KMS-11 (cell line): ENCODE results near the gene HHAT.

Experiments used
- H2AFZ ChIP-seq: fragments of 200-600 bp; sonication (generic); 2 replicates; pipeline ENCODE4 v1.6.1; 2016; ENCODE audit warnings: antibody characterized with exemption, mixed run types, low read depth
- H3K27ac ChIP-seq: fragments of 200-600 bp; sonication (generic); 2 replicates; pipeline ENCODE4 v1.6.1; 2016; ENCODE audit warnings: mild to moderate bottlenecking, mixed run types
- H3K27me3 ChIP-seq: fragments of 200-600 bp; sonication (generic); 2 replicates; pipeline ENCODE4 v1.6.1; 2017; ENCODE audit warnings: mild to moderate bottlenecking, low read depth, mixed run types, moderate library complexity; ENCODE audit not compliant: insufficient read depth
- H3K36me3 ChIP-seq: fragments of 200-600 bp; sonication (generic); 2 replicates; pipeline ENCODE4 v1.6.1; 2017; ENCODE audit warnings: mild to moderate bottlenecking, mixed run types; ENCODE audit not compliant: insufficient read depth
- H3K4me1 ChIP-seq: fragments of 200-600 bp; sonication (generic); 2 replicates; pipeline ENCODE4 v1.6.1; 2016; ENCODE audit warnings: mild to moderate bottlenecking, low read depth, mixed run types; ENCODE audit not compliant: poor library complexity, severe bottlenecking
- H3K4me2 ChIP-seq: fragments of 200-600 bp; sonication (generic); 2 replicates; pipeline ENCODE4 v1.7.0; 2016; ENCODE audit warnings: mild to moderate bottlenecking, mixed run types
- H3K4me3 ChIP-seq: fragments of 200-600 bp; sonication (generic); IDR thresholded peaks from 2 replicates; pipeline ENCODE4 v1.6.1; 2017; ENCODE audit warnings: low read depth, low read length, mixed read lengths; ENCODE audit not compliant: insufficient read depth
- H3K79me2 ChIP-seq: fragments of 200-600 bp; sonication (generic); 2 replicates; pipeline ENCODE4 v1.6.1; 2016; ENCODE audit warnings: low read depth, mixed run types; ENCODE audit not compliant: insufficient read depth
- H3K9ac ChIP-seq: fragments of 200-600 bp; sonication (generic); 2 replicates; pipeline ENCODE4 v1.6.1; 2016; ENCODE audit warnings: mild to moderate bottlenecking, mixed run types
- H4K20me1 ChIP-seq: fragments of 200-600 bp; sonication (generic); 2 replicates; pipeline ENCODE4 v1.6.1; 2016; ENCODE audit warnings: mild to moderate bottlenecking, mixed run types; ENCODE audit not compliant: insufficient read depth
- TF ChIP-seq, protein P1 (sequence below): fragments of 200-600 bp; sonication (generic); conservative IDR thresholded peaks from 2 replicates; pipeline ENCODE4 v1.6.1; 2017; ENCODE audit warnings: low read depth, mild to moderate bottlenecking, antibody characterized with exemption, low read length, moderate library complexity, mixed read lengths

Gene HHAT

DNA sequence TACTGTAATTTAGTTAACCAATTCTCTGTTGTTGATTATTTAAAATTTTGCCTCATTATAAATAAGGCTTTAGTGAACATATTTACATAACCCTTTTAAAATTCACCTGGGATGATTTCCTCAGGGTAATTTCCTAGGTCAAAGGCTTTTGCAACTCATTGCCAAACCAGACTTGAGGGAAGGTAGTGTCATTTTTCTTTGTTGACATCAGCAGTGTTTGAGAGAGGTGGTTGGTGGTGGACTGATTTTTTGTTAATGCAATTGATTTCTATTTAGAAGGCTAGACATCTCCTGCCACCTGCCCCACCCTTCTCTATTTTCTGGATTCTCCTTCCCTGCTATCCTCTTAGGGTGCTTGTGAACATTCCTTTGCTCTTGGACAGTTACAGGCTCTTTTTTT, 116.8 kb downstream of the HHAT start:
- H3K4me1 ChIP-seq: no peaks in the 10 kb centered on the region
- H3K27ac ChIP-seq: no peak overlapping the region
- H4K20me1 ChIP-seq: no peaks in the 10 kb centered on the region
- no peaks in the 10 kb centered on the region for H3K36me3 ChIP-seq
- no peaks in the 10 kb centered on the region for H3K79me2 ChIP-seq
- H3K27me3 ChIP-seq: no peaks in the 10 kb centered on the region
- H3K4me2 ChIP-seq: no peak overlapping the region
- H2AFZ ChIP-seq: no peak overlapping the region
- no peak overlapping the region for H3K4me3 ChIP-seq
- H3K9ac ChIP-seq: no peak overlapping the region
- TF ChIP-seq, protein P1, sequence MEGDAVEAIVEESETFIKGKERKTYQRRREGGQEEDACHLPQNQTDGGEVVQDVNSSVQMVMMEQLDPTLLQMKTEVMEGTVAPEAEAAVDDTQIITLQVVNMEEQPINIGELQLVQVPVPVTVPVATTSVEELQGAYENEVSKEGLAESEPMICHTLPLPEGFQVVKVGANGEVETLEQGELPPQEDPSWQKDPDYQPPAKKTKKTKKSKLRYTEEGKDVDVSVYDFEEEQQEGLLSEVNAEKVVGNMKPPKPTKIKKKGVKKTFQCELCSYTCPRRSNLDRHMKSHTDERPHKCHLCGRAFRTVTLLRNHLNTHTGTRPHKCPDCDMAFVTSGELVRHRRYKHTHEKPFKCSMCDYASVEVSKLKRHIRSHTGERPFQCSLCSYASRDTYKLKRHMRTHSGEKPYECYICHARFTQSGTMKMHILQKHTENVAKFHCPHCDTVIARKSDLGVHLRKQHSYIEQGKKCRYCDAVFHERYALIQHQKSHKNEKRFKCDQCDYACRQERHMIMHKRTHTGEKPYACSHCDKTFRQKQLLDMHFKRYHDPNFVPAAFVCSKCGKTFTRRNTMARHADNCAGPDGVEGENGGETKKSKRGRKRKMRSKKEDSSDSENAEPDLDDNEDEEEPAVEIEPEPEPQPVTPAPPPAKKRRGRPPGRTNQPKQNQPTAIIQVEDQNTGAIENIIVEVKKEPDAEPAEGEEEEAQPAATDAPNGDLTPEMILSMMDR: no peak

DNA sequence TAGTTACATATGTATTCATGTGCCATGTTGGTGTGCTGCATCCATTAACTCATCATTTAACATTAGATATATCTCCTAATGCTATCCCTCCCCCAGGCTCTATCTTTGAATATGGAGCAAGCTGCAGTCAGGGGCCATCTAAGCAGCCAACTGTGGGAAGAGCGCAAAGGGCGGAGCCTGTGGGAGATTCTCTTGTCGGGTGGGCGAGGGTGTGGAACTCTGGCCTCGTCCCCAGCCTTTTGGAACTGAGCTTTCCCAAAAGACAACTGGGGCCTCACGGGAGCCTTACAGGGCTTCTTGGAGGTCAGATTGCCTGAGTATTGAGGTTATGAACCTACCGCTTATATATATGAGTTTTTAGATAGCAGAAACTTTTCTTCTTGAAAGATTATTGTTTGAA, 117.2 kb downstream of the HHAT start:
- Histone ChIP-seq H3K9ac (no peak overlapping the region), H3K4me1 (no peaks in the 10 kb centered on the region), H3K27me3 (no peaks in the 10 kb centered on the region), H2AFZ (no peak overlapping the region), H3K4me2 (no peak overlapping the region), H3K27ac (no peak overlapping the region), H3K79me2 (no peaks in the 10 kb centered on the region), H3K4me3 (no peak overlapping the region), H4K20me1 (no peaks in the 10 kb centered on the region), H3K36me3 (no peaks in the 10 kb centered on the region)
- TF ChIP-seq, protein P1: no peak

DNA sequence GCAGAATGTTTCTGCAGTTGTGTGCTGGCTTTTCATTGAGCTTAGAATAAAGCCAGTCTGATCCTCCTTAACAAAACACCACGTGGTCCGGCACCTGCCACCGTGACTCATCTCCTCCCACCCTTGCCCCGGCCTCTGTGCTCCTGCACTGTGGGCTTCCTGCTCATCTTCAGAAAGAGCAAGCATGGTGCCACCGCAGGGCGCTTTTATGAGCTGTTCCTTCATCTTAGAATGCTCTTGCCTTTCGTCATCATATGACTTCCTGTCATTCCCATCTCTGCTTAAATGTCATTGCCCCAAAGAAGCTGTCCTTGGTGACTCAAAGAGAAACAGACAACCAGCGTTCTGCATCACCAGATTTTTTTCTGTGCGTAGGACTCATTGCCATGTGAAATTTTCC, 117.8 kb downstream of the HHAT start:
- no peaks in the 10 kb centered on the region for H3K27me3 ChIP-seq
- H2AFZ ChIP-seq: no peak overlapping the region
- H3K79me2 ChIP-seq: no peaks in the 10 kb centered on the region
- no peak overlapping the region for H3K27ac ChIP-seq
- H3K9ac ChIP-seq: no peak overlapping the region
- TF ChIP-seq, protein P1: no peak
- no peaks in the 10 kb centered on the region for H4K20me1 ChIP-seq
- H3K36me3 ChIP-seq: no peaks in the 10 kb centered on the region
- H3K4me3 ChIP-seq: no peak overlapping the region
- no peaks in the 10 kb centered on the region for H3K4me1 ChIP-seq
- H3K4me2 ChIP-seq: no peak overlapping the region

DNA sequence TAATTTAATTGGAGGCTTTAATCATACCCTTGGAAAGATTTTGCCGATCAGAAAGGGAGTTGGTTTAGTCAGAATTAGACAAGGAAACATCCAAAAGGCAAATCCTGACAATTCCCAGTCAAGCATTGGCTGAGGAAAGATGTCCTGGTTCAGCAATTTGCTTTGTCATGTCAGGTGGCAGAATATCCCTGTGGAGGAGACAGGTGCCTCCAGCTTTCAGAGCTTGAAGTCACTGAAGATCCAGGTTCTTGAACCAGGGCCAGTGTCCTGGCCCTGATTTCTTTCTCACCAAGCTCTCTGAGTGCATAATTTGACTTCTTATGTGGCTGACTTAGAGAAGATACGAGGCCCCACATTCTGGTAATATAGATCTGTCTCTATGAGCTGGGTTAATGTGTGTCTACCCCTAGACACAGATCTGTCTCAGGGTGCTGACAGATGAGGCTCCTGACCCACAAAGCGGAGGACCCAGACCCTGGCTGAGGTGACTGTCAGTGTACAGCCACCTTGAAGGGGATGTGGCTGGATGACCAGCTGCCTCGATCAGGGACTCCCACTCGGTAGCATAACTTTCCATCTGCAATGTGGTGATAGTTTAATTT, 118.9 kb downstream of the HHAT start:
- no peaks in the 10 kb centered on the region for H3K36me3 ChIP-seq
- no peak overlapping the region for H2AFZ ChIP-seq
- H3K27me3 ChIP-seq: no peaks in the 10 kb centered on the region
- H3K4me3 ChIP-seq: no peak overlapping the region
- H3K27ac ChIP-seq: no peak overlapping the region
- TF ChIP-seq, protein P1: no peak
- no peak overlapping the region for H3K9ac ChIP-seq
- H4K20me1 ChIP-seq: no peaks in the 10 kb centered on the region
- H3K4me2 ChIP-seq: no peak overlapping the region
- H3K4me1 ChIP-seq: no peaks in the 10 kb centered on the region
- no peaks in the 10 kb centered on the region for H3K79me2 ChIP-seq
